GM18868 (cell line): ENCODE results near the gene PITPNC1.

Experiments
- ATAC-seq: cut with Tn5 transposase; IDR thresholded peaks from one replicate; pipeline ENCODE4 v1.9.1; 2021; ENCODE audit warnings: mild to moderate bottlenecking, moderate library complexity; ENCODE audit not compliant: unreplicated experiment

The PITPNC1 gene

GRCh38 chr17:67532326-67532871, 155.3 kb downstream of the PITPNC1 start:
- no peak for ATAC-seq

GRCh38 chr17:67534941-67535340, 157.9 kb downstream of the PITPNC1 start:
- no peak for ATAC-seq

- ATAC-seq: no peak
Measured at GRCh38 chr17:67542219-67543114, 165.4 kb downstream of the PITPNC1 start.

GRCh38 chr17:67544364-67544955, 167.4 kb downstream of the PITPNC1 start:
- no peak for ATAC-seq

GRCh38 chr17:67546578-67547527, 169.8 kb downstream of the PITPNC1 start:
- peak; percentile 97 for ATAC-seq

GRCh38 chr17:67548693-67549092, 171.6 kb downstream of the PITPNC1 start:
- ATAC-seq: no peak

GRCh38 chr17:67549820-67550219, 172.7 kb downstream of the PITPNC1 start:
- ATAC-seq: no peak

GRCh38 chr17:67554634-67555033, 177.6 kb downstream of the PITPNC1 start:
- no peak for ATAC-seq

GRCh38 chr17:67555855-67556254, 178.8 kb downstream of the PITPNC1 start:
- no peak for ATAC-seq

GRCh38 chr17:67557052-67557845, 180.2 kb downstream of the PITPNC1 start:
- ATAC-seq: no peak

GRCh38 chr17:67557921-67558320, 180.8 kb downstream of the PITPNC1 start:
- ATAC-seq: no peak

- ATAC-seq: no peak
Measured at GRCh38 chr17:67558740-67559380, 181.8 kb downstream of the PITPNC1 start.

GRCh38 chr17:67559381-67559966, 182.4 kb downstream of the PITPNC1 start:
- no peak for ATAC-seq

- no peak for ATAC-seq
Measured at GRCh38 chr17:67562005-67562404, 184.9 kb downstream of the PITPNC1 start.

- no peak for ATAC-seq
Measured at GRCh38 chr17:67563692-67564228, 186.7 kb downstream of the PITPNC1 start.

- no peak for ATAC-seq
Measured at GRCh38 chr17:67565068-67565467, 188.0 kb downstream of the PITPNC1 start.

- ATAC-seq: no peak
Measured at GRCh38 chr17:67566656-67567055, 189.6 kb downstream of the PITPNC1 start.

GRCh38 chr17:67569015-67569451, 192.0 kb downstream of the PITPNC1 start:
- ATAC-seq: no peak

- peak; percentile 37 for ATAC-seq
Measured at GRCh38 chr17:67569873-67570272, 192.8 kb downstream of the PITPNC1 start.
